Bronchial epithelial cell (primary cell): Measurements from ENCODE around the gene GOSR2. TPM values are rescaled to one million over a fixed set of nuclear protein-coding genes. Genes with fewer than 3 reads are reported as not detected.

Experiments
- DNase-seq: peaks from one replicate; pipeline ENCODE4 v3.0.0-alpha.2; 2010; ENCODE audit warnings: low read depth
- FAIRE-seq: peaks from 2 replicates; lab custom pipeline; 2011; peaks lifted over from hg19 to GRCh38; lab: Jason Lieb, UNC
- H3K27me3 ChIP-seq: 2 replicates; pipeline ENCODE4 v1.5.1; 2011; ENCODE audit warnings: low read length; ENCODE audit not compliant: control insufficient read depth, insufficient read depth
- H3K36me3 ChIP-seq: 2 replicates; pipeline ENCODE4 v1.5.1; 2011; ENCODE audit warnings: low read length; ENCODE audit not compliant: control insufficient read depth, insufficient read depth
- H3K4me3 ChIP-seq: 2 replicates; pipeline ENCODE4 v1.5.1; 2011; ENCODE audit warnings: mild to moderate bottlenecking, low read depth, low read length, control low read depth
- total RNA-seq: library from RNA; depleted of rRNA; stranded (reverse); fragments of >200 nt; gene quantifications from 2 replicates; pipeline ENCODE4 v1.2.1, GENCODE V29; 2014
- TF ChIP-seq, protein P1 (sequence below): IDR thresholded peaks from 2 replicates; pipeline ENCODE4 v1.5.1; 2011; ENCODE audit warnings: mild to moderate bottlenecking, moderate library complexity, low read length, control low read depth, inconsistent platforms; ENCODE audit not compliant: insufficient read depth, severe bottlenecking

Gene GOSR2
- total RNA-seq, 1 donor from 2014 or later: 37.6 TPM

DNA sequence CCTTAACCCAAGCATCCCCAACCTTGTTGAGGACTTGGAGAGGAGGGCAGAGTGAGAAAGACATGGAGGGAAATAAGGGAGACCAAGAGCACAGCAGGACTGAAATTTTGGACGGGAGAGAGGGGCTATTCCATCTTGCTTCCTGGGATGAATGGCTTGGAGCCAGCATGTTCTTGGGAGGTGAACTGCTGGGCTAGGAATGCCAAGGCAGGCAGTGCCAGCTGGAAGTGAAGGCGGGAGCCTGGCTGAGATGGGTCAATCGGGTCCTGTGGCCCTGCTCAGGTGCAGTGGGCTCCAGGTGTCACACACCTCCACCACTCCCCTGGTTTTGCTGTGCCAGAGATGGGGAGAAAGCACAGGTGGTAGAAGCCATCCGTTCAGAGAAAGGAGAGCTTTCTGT is 46.0 kb upstream of the GOSR2 start:
- no peak for DNase-seq

DNA sequence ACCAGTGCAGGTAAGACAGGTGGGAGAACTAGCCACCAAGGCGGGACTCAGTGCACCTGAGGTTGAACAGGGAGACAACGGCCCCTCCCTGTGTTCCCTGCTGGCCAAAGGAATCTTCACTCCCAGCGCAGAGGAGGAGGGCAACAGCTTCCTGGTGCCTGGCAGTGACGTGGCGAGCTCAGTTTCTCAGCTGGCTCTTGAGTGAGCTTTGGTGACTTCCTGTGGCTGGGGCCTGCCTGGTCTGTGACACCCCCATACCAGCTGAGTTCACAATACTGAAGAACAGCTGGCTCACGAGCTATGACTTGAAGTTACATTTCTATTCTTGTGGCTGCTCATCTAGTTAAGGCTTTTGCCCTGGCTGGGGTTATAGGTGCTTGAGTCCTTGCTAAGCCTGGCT is 45.5 kb upstream of the GOSR2 start:
- no peak overlapping the region for H3K4me3 ChIP-seq
- FAIRE-seq (no peak), DNase-seq (no peak)
- TF ChIP-seq, protein P1, sequence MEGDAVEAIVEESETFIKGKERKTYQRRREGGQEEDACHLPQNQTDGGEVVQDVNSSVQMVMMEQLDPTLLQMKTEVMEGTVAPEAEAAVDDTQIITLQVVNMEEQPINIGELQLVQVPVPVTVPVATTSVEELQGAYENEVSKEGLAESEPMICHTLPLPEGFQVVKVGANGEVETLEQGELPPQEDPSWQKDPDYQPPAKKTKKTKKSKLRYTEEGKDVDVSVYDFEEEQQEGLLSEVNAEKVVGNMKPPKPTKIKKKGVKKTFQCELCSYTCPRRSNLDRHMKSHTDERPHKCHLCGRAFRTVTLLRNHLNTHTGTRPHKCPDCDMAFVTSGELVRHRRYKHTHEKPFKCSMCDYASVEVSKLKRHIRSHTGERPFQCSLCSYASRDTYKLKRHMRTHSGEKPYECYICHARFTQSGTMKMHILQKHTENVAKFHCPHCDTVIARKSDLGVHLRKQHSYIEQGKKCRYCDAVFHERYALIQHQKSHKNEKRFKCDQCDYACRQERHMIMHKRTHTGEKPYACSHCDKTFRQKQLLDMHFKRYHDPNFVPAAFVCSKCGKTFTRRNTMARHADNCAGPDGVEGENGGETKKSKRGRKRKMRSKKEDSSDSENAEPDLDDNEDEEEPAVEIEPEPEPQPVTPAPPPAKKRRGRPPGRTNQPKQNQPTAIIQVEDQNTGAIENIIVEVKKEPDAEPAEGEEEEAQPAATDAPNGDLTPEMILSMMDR: no peak
- no peaks in the 10 kb centered on the region for H3K36me3 ChIP-seq
- no peaks in the 10 kb centered on the region for H3K27me3 ChIP-seq

More for the DNA sequence above, 46.0 kb upstream of the GOSR2 start:
- Histone ChIP-seq H3K27me3 (no peaks in the 10 kb centered on the region), H3K36me3 (no peaks in the 10 kb centered on the region), H3K4me3 (no peak overlapping the region)
- peak; percentile 43 for FAIRE-seq
- TF ChIP-seq, protein P1: no peak

DNA sequence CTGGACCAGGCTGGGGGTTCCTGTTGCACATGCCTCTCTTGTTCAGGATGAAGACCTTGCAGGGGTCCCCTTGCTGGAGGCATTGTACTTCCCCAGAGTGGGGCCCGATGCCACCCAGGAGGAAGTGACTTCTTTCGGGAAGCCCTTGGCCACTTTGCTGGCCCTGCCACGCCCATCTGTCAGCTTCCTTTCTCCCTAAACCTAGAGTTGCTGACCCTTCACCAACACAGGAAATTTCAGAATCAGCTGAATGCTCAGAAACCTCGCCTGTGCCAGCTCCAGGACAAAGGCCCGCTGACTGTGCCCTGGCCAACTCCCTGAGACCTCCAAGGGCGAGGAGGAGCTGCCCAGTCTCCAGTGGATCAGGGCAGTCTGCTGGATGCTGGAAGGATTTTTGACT is 44.9 kb upstream of the GOSR2 start:
- FAIRE-seq: no peak
- H3K4me3 ChIP-seq: no peak overlapping the region
- DNase-seq: no peak

DNA sequence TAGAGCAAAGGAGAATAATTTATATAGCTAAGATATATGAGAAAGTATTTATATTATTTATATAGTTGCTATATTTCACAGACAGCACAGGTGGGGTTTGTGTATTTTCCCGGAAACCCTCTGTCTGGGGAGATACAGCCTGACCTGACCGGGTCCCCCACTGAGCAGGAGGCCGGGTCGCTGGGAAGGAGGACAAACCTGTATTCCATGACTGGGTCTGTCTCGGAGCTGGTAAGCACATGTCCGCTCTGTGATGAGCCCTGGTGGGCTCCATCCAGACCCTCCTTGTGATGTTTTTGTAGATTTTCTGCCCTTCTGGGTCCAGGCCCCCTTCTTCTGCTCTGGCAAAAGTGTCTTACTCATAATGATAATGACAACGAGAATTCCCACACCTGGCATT is 43.9 kb upstream of the GOSR2 start:
- H3K4me3 ChIP-seq: no peak overlapping the region
- TF ChIP-seq, protein P1: no peak
- FAIRE-seq (no peak), DNase-seq (no peak)
- no peaks in the 10 kb centered on the region for H3K36me3 ChIP-seq
- H3K27me3 ChIP-seq: no peaks in the 10 kb centered on the region

More for the DNA sequence above, 44.9 kb upstream of the GOSR2 start:
- TF ChIP-seq, protein P1: no peak
- no peaks in the 10 kb centered on the region for H3K36me3 ChIP-seq
- no peaks in the 10 kb centered on the region for H3K27me3 ChIP-seq

DNA sequence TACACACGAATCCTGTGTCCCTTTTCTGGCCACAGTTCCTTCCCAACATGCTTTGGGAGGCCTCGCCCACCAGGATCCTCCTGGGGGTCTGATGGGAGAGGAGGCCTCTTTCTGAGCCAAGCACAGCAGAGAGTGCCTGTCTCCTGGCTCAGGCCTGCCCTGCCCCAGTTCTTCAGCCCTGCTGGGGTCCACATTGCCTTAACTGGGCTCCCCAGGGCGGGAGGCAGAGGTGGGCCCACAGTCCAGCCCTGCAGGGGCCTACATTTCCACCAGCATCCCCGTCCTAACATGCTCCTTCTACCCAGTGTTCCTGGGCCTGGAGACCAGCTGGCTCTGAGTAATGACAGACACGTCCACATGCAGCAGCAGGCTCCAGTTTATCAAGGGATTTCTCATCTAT is 41.9 kb upstream of the GOSR2 start:
- DNase-seq (no peak), FAIRE-seq (no peak)
- no peak overlapping the region for H3K4me3 ChIP-seq
- no peaks in the 10 kb centered on the region for H3K36me3 ChIP-seq
- peaks cover 4% of the 10 kb centered on the region for H3K27me3 ChIP-seq
- TF ChIP-seq, protein P1: no peak

DNA sequence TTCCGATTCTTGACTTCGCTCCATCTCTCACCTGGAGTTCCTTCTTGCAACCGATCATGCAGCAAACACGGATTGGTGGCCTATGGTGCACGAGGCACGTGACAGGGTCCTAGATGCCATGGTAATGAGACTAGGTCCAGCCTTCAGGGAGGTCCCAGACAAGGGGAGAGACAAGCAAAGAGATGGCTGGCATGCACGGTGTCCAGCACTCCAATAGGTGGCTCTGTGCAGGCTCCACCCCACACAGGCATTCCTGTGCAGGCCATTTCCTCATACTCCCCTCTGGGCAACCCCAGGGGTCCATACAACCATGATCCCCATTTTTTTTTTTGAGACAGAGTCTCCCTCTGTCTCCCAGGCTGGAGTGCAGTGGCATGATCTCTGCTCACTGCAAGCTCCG is 40.3 kb upstream of the GOSR2 start:
- H3K27me3 ChIP-seq: peaks cover 4% of the 10 kb centered on the region
- TF ChIP-seq, protein P1: no peak
- H3K4me3 ChIP-seq: no peak overlapping the region
- no peaks in the 10 kb centered on the region for H3K36me3 ChIP-seq
- FAIRE-seq: no peak
- DNase-seq: no peak
